GM21360 (cell line): ENCODE data around the gene MRPL20.
"Not testable (repeated sequence)": the region's sequence is repeated elsewhere in the genome, so short reads cannot be mapped to it uniquely, and the experiment has no call there.

ENCODE experiments used
- ATAC-seq: cut with Tn5 transposase; IDR thresholded peaks from one replicate; pipeline ENCODE4 v1.9.1; 2021; ENCODE audit warnings: mild to moderate bottlenecking, moderate library complexity; ENCODE audit not compliant: unreplicated experiment

Gene MRPL20

DNA sequence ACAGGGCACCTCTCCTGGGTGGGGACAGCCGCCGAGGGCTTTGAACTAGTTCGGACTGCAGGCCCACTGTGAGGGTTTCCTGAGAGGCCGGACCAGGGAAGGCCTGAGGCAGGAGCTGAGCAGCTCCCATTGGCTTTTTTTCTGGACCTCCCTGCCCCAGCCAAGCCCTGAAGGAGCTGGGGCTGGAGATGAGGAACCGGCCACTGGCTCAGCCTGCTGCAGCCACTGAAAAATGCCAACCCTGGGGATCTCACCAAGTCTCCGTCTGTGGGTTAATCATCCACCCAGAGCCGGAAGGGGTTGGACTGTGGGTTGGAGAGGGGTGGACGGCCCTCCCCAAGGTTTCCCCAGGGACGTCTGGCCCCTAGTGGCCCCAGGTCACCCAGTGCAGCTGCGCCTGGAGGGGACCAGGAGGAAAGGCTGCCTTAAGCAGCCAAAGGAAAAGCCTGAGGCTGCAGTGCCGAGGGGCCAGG, 30.8 kb upstream of the MRPL20 start:
- no peak for ATAC-seq

DNA sequence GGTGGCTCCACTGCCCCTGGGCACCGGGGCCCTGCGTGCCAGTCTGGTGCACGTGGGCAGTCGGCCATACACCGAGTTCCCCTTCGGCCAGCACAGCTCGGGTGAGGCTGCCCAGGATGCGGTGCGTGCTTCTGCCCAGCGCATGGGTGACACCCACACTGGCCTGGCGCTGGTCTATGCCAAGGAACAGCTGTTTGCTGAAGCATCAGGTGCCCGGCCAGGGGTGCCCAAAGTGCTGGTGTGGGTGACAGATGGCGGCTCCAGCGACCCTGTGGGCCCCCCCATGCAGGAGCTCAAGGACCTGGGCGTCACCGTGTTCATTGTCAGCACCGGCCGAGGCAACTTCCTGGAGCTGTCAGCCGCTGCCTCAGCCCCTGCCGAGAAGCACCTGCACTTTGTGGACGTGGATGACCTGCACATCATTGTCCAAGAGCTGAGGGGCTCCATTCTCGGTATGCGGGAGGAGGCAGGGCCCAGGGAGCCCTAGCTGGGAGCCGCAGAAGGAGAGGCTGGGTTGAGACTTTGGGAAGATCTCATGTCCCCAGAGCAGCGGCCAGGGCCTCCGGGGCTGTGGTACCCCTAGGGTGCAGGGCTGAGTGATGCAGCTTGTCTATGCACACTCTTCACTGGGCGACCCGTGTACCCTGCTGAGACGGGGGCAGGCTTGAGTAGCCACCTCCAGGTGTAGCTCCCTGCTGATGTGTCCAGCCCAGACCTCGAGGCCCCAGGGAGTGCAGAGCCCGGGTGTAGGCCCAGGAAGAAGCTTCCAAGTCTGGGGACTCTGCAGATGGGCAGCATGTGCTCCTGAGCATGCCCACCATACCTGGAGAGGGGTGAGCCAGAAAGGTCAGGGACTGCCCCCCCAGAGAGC, 30.2 kb upstream of the MRPL20 start:
- ATAC-seq = no peak

DNA sequence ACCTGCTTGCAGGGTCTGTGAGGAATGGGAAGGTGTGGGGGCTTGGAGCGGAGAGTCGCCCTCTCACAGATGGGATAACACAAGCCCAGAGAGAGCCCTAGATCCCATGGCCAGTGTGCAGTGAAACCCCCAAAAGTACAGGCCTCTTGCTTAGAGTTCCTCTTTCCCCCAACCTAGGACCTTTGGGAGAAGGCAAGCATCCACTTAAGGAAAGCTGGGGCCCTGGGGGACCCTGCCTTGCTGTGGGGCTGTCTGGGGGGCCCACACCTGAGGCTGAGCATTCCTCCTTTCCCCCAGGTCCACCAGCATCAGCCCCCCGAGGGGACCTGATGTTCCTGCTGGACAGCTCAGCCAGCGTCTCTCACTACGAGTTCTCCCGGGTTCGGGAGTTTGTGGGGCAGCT, 29.5 kb upstream of the MRPL20 start:
- no peak for ATAC-seq

DNA sequence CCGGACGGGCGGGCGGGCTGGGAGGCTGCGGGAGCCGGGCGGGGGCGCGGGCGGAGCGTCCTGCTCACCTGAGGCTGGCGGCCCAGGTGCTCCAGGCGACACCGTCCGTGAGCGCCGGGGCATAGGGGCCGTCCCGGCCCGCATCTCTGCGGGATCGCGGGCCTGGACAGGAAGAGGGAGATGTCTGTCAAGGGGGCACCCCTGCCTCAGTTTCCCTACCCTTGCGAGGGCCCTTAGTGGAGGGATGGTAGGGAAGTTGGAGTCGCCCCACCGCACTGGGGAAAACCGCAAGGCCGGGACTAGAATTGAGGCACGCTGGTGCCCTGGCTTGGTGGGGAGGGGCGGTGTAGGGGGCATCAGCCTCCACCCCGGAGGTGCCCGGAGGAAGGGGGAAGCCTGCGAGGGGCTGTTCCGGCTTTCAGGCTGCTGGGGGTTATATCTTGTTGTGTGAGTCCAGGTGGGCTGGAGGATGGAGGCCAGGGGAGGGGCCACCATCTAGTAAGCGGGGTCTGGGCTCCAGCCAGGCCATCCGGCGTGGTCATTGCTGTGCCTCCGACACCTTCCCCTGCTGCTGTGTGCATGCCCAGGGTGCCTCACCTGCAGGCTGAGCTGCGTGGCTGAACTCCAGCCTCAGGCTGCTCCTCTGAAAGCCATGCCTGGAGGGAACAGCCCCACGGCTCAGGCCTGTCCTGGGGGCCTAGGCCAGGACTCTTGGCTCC, 29.0 kb upstream of the MRPL20 start:
- no peak for ATAC-seq

GRCh38 chr1:1435106-1435903, 28.2 kb upstream of the MRPL20 start, which contains the start of gene VWA1:
Gene VWA1, plus strand, starts transcription at chr1:1435690. Its CDS starts 59 bp downstream, at chr1:1435749.
- ATAC-seq = no peak

DNA sequence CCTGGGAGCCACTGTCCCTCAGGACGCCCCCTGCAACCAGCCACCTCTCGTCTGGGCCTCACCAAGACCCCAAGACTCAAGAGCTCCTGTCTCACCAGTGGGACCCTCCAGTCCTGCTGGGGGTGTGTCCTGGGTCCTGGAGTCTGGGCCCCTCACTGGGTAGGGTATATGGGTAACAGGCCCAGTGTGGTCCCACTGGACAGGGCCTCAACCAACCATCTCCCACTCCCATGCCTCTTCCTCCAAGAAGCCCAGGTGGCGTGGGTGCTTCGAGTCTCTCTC, 27.7 kb upstream of the MRPL20 start:
- no peak for ATAC-seq

DNA sequence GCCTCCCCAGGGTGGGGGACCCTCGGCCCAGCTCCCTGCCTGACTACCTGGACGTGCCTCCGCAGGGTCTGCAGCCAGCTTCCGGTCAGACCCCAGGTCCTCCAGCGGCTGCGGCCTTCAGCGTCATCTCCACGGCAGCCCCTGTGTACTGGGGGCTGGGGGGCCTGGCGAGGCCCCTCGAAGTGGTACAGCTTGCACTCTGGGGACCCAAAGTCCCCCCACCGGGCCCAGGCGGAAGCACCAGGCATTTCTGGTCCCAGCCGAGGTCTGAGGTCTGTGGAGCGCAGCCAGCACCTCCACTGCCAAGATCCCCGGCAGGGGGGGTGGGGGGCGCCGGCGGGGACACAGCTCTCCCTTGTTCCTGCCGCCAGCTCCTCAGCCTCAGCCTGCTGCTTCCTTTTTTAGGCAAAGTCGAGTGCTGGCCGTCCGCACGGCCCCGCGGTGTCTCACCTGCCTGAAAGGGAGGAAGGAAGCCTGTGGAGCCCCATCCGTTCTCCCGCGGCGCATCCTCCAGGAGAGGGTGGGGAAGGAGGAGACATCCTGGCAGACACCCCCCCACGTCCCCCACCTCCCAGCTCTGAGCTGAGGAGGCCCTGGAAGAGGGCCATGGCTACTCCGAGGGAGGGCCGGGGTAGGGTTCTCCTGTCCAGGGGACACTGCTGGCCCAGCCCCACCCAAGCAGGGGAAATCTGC, 27.2 kb upstream of the MRPL20 start:
- ATAC-seq = no peak

GRCh38 chr1:1433804-1434130, 26.7 kb upstream of the MRPL20 start:
- no peak for ATAC-seq

DNA sequence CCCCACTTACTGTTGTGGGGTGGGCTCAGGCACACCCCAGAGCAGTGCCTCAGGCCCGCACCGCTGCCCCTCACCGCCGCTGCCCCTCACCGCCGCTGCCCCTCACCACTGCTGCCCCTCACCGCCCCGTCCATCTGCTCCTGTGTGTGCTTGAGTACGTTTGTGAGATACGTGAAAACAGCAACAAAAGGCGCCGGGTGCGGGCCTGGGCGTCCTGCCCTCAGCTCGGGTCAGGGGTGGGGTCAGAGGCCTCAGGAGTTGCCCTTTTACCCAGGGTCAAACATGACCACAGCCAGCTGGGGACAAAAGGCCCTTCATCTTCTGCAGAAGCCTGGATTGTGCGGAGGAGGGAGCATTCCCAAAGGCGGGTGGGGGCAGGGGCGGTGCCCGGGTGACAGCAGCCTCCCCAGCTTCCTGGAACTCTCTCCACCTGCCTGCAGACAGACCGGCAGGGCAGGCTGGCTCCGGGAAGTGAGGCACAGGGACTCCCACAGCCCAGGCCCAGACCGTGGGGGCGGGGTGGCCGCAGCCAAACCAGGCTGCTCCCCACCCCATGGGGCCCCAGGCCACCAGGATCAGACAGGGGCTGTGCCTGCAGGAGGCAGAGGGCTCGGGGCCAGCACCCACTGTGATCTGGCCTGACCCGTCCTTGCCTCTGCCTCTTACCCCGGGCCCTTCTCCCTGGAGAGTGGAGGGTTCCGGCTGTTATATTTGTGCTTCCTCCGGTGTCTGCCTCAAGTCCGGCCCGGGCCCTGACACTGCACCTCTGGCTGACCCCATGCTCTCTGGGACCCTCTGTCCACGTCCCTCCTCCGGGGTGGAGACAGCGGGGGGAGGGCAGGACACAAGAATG, 26.1 kb upstream of the MRPL20 start:
- no peak for ATAC-seq

DNA sequence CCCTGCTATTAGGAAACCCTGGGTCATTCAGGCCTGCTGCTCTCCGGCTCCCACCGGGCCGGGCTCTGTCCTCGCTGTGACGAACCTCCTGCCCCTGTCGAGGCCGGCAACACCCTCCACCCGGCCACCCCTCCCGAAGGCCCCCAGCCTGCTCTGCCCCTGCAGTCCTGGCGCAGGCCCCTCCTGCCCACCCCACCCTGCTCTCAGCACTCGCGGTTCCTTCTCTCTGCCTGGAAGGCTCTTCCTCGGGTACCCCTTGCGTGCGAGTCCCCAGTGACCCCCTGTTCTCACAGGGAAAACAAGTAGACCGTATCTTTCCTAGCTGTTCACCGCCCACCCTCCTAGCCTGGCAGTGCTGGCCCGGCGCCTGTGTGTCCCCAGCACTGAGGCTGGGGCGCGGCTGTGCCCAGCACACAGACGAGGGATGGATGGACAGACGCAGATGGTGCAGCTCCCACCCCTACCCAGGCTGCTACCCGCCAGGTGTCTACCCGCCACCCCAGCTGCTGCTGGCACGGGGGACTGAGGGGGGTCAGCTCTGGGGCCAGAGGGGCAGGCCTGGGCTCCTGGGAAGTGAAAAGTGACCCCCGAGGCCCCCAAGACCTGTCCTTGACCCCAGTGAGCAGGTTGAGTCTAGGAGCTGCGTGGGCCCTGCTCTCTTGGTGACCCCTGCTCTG, 25.3 kb upstream of the MRPL20 start:
- ATAC-seq = no peak

DNA sequence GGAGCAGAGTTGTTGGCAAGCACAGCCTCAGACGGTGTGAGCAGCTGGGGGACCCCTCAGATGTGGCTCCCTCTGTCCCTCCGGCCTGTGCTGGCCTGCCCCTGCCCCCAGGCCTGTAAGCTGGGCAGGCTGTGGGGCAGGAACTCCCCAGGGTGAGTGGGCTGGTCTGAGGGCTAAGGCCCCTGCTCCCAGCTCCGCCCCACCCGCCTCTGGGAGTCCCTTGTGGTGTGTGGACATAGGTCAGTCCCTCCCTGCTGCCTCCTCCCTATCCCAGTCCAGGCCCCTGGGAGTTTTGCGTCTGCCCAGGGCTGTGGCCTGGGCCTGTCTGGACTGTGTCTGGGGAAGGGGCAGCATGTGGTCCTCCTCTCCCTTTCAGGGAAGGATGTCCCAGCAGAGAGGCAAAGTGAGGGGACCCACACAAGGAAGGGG, 24.8 kb upstream of the MRPL20 start:
- no peak for ATAC-seq

DNA sequence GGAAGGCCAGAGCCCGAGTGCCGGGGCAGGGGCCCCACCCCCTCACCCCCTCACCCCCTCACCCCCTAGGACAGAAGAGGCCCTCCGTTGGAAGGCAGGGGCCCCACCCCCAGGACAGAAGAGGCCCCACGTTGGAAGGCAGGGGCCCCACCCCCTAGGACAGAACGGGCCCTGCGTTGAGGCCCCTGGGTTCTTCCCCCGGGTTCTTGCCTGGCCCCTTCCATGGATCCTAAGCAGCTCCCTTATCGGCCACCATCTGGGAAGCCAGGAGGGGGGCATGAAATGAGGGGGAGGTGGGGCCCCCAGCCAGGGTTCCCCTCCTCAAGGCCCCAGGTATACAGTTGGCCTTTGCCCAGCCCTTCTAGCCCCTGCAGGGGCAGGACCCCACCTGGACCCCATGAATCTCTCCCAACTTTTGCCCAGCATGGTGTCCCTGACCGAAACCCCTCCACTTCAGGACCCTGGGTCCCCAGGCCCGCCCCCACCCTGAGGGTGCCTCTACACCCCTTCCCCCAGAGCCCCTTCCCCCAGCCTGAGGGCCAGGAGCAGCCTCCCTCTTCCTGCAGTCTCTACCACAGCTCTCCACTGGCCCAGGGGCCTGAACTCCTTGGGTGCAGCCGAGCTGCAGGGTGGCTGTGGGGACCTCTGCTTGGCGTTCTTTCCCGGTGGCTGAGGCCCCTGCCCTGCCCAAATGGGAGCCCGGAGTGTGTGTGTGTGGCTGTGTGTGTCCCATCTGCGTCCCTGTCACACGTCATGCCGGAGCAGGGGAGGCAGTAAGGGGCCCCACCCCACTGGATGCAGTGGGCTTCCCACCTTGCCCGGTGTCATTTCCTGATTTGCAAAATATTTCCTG, 24.1 kb upstream of the MRPL20 start:
- ATAC-seq = no peak

- no peak for ATAC-seq
These were observed 23.3 kb upstream of the MRPL20 start for GRCh38 chr1:1430114-1430982.

GRCh38 chr1:1429671-1430073, 22.6 kb upstream of the MRPL20 start:
- ATAC-seq = no peak

GRCh38 chr1:1428967-1429366, 21.9 kb upstream of the MRPL20 start:
- ATAC-seq = not testable (repeated sequence)

- no peak for ATAC-seq
These were observed 21.1 kb upstream of the MRPL20 start for GRCh38 chr1:1428174-1428573.

GRCh38 chr1:1427820-1428148, 20.7 kb upstream of the MRPL20 start:
- no peak for ATAC-seq
